ENCODE measurements around the gene OPCML. TPM values are rescaled to one million over a fixed set of nuclear protein-coding genes. Genes with fewer than 3 reads are reported as not detected.

Gene OPCML
- polyA plus RNA-seq, 3 donors = not detected

DNA sequence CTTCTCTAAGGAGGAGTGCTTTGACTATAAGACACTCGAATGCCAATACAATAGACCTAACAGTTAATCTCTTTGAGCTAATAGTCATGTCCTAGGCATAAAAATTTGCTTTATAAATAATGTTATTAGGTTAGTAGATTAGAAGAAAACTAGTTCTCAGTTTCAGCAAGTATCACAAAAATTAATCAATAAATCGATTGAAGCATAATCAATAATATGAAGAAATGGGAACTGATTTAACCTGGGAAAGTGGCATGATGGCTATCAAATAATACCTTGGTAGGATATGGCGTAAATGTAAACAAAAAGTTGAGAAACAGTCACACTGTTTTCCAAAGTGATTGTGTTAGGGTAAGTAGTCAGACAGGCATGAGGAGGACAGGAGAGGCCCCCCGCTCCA, 676.3 kb downstream of the OPCML start:
- Histone ChIP-seq H4K20me1 (ENCODE audit: insufficient read depth, low read length) (no peaks in the 10 kb centered on the region), H3K79me2 (ENCODE audit: insufficient read depth, low read length) (no peaks in the 10 kb centered on the region), H3K4me3 (replicated peaks in 1 of 3; ENCODE audit: low read depth in 2 of 3, low read length in 3 of 3) (no peak overlapping the region), H3K27ac (ENCODE audit: low read depth in 1 of 2, low read length in 2 of 2) (no peak overlapping the region), H3K4me1 (ENCODE audit: control insufficient read depth in 1 of 2, insufficient read depth in 2 of 2, low read length in 2 of 2) (no peaks in the 10 kb centered on the region), H2AFZ (ENCODE audit: insufficient read depth, low read depth, low read length, poor library complexity, severe bottlenecking) (no peak overlapping the region), H3K9me3 (replicated peaks in 1 of 2; ENCODE audit: control insufficient read depth in 1 of 2, insufficient read depth in 1 of 2, low read length in 2 of 2) (peaks cover 4 to 5% of the 10 kb centered on the region in 2 donors), H3K27me3 (ENCODE audit: control insufficient read depth in 2 of 2, insufficient read depth in 2 of 2, low read length in 2 of 2) (no peaks in the 10 kb centered on the region), H3K4me2 (replicated peaks; ENCODE audit: extremely low read depth, low read length, poor library complexity, severe bottlenecking) (no peak overlapping the region), H3K9ac (ENCODE audit: insufficient read depth, low read length, poor library complexity, severe bottlenecking) (no peak overlapping the region), H3K36me3 (replicated peaks in 1 of 2; ENCODE audit: control insufficient read depth in 1 of 2, insufficient read depth in 2 of 2, low read length in 2 of 2) (no peaks in the 10 kb centered on the region)
- WGBS (ENCODE audit: insufficient coverage) = 95% methylated on average over 2 of the region's 4 CpGs
- no peak for DNase-seq
- no peak overlapping the region for H3K27ac Mint-ChIP-seq
- no peaks in the 10 kb centered on the region for H3K27me3 Mint-ChIP-seq (ENCODE audit: low read depth in 3 of 3)
- intact Hi-C loops (cut with micrococcal nuclease) = no loop called here
- peaks cover 0 to 9% (median 2%) of the 10 kb centered on the region in 7 donors for H3K9me3 Mint-ChIP-seq
- TF ChIP-seq, protein P1, sequence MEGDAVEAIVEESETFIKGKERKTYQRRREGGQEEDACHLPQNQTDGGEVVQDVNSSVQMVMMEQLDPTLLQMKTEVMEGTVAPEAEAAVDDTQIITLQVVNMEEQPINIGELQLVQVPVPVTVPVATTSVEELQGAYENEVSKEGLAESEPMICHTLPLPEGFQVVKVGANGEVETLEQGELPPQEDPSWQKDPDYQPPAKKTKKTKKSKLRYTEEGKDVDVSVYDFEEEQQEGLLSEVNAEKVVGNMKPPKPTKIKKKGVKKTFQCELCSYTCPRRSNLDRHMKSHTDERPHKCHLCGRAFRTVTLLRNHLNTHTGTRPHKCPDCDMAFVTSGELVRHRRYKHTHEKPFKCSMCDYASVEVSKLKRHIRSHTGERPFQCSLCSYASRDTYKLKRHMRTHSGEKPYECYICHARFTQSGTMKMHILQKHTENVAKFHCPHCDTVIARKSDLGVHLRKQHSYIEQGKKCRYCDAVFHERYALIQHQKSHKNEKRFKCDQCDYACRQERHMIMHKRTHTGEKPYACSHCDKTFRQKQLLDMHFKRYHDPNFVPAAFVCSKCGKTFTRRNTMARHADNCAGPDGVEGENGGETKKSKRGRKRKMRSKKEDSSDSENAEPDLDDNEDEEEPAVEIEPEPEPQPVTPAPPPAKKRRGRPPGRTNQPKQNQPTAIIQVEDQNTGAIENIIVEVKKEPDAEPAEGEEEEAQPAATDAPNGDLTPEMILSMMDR (IDR thresholded peaks at IDR 0.05) = no peak
- no peaks in the 10 kb centered on the region for H3K4me1 Mint-ChIP-seq
- H3K36me3 Mint-ChIP-seq = no peaks in the 10 kb centered on the region
- no peak overlapping the region for H3K4me3 Mint-ChIP-seq

DNA sequence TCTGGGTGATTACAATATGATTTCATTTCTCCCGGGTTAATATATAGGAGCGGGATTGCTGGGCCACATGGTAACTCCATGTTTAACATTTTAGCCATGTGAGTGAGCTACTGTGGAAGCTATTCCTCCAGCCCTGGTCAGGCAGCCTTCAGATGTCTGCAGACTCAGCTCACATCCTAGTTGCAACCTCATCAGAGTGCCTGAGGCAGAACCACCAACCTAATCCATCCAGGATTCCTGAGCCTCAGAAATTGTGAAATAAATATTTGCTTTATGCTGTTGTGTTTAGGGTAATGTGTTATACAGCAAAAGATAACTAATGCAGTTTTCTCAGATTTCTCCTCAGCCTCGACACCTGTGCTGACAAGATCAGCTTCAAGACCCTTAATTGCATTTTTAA, 676.8 kb downstream of the OPCML start:
- H3K36me3 Mint-ChIP-seq = no peaks in the 10 kb centered on the region
- Histone ChIP-seq H3K27me3 (ENCODE audit: control insufficient read depth in 2 of 2, insufficient read depth in 2 of 2, low read length in 2 of 2) (no peaks in the 10 kb centered on the region), H3K79me2 (ENCODE audit: insufficient read depth, low read length) (no peaks in the 10 kb centered on the region), H3K9me3 (replicated peaks in 1 of 2; ENCODE audit: control insufficient read depth in 1 of 2, insufficient read depth in 1 of 2, low read length in 2 of 2) (peaks cover 4 to 5% of the 10 kb centered on the region in 2 donors), H3K4me2 (replicated peaks; ENCODE audit: extremely low read depth, low read length, poor library complexity, severe bottlenecking) (no peak overlapping the region), H3K4me1 (ENCODE audit: control insufficient read depth in 1 of 2, insufficient read depth in 2 of 2, low read length in 2 of 2) (no peaks in the 10 kb centered on the region), H3K36me3 (replicated peaks in 1 of 2; ENCODE audit: control insufficient read depth in 1 of 2, insufficient read depth in 2 of 2, low read length in 2 of 2) (no peaks in the 10 kb centered on the region), H3K4me3 (replicated peaks in 1 of 3; ENCODE audit: low read depth in 2 of 3, low read length in 3 of 3) (no peak overlapping the region), H3K9ac (ENCODE audit: insufficient read depth, low read length, poor library complexity, severe bottlenecking) (no peak overlapping the region), H4K20me1 (ENCODE audit: insufficient read depth, low read length) (no peaks in the 10 kb centered on the region), H2AFZ (ENCODE audit: insufficient read depth, low read depth, low read length, poor library complexity, severe bottlenecking) (no peak overlapping the region), H3K27ac (ENCODE audit: low read depth in 1 of 2, low read length in 2 of 2) (no peak overlapping the region)
- H3K4me3 Mint-ChIP-seq = no peak overlapping the region
- WGBS (ENCODE audit: insufficient coverage) = no CpG with 5 or more reads among the region's 3 CpGs
- peaks cover 0 to 9% (median 2%) of the 10 kb centered on the region in 7 donors for H3K9me3 Mint-ChIP-seq
- H3K27me3 Mint-ChIP-seq (ENCODE audit: low read depth in 3 of 3) = no peaks in the 10 kb centered on the region
- DNase-seq = no peak
- no peaks in the 10 kb centered on the region for H3K4me1 Mint-ChIP-seq
- TF ChIP-seq, protein P1 (IDR thresholded peaks at IDR 0.05) = no peak
- intact Hi-C loops (cut with micrococcal nuclease) = no loop called here
- H3K27ac Mint-ChIP-seq = no peak overlapping the region
